Measurements from ENCODE around the gene ZDHHC12. TPM values are rescaled to one million over a fixed set of nuclear protein-coding genes. Genes with fewer than 3 reads are reported as not detected.
A peak's percentile ranks its signal among the peaks of the same experiment; 100 is the strongest.

ZDHHC12 gene
- total and polyA plus RNA-seq, 10 of the 15 experiments (the other 5 are each of a cell fraction or from before 2014, with no cell fraction given), result 0.95 to 146 (median 49.9) TPM

- WGBS (ENCODE audit: insufficient coverage, insufficient replicate concordance, low lambda C conversion rate, missing lambda C conversion rate), result 10% methylated on average over 6 of the region's 6 CpGs
- Histone ChIP-seq H3K9ac (ENCODE audit: control insufficient read depth, insufficient read depth, low read length) (no peak overlapping the region), H3K4me2 (ENCODE audit: control insufficient read depth, insufficient read depth) (no peak overlapping the region), H3K27me3 (replicated peaks in 1 of 2; ENCODE audit: control insufficient read depth in 2 of 2, insufficient read depth in 2 of 2, low read length in 1 of 2) (no peaks in the 10 kb centered on the region), H3K4me3 (no peak overlapping the region), H3K9me3 (replicated peaks; ENCODE audit: control insufficient read depth, insufficient read depth, low read length) (no peaks in the 10 kb centered on the region), H4K20me1 (ENCODE audit: control insufficient read depth, insufficient read depth) (peaks cover 3% of the 10 kb centered on the region), H3K79me2 (ENCODE audit: control insufficient read depth, insufficient read depth, low read length) (peaks cover 41% of the 10 kb centered on the region), H3K36me3 (ENCODE audit: control insufficient read depth in 2 of 2, insufficient read depth in 2 of 2, low read length in 1 of 2) (peaks cover 4 to 21% of the 10 kb centered on the region in 2 experiments), H2AFZ (ENCODE audit: control insufficient read depth, low read depth, low read length) (no peak overlapping the region), H3K27ac (ENCODE audit: control insufficient read depth, insufficient read depth) (peak overlapping the region; percentile 48; the same call in 1 of the 2 replicates), H3K4me1 (ENCODE audit: control insufficient read depth, insufficient read depth, low read length) (no peaks in the 10 kb centered on the region)
- ATAC-seq (peak; percentile 56), FAIRE-seq (no peak), DNase-seq (ENCODE audit: low read depth, low spot score) (no peak)
- RAD21 ChIA-PET (ENCODE audit: unreplicated experiment), result interaction anchor here (1.3 kb wide), 1 partner anchor 8 kb away, joined by 3 read pairs; the partner anchor contains the start of gene PKN3
- SMC1A ChIA-PET (ENCODE audit: uncharacterized antibody, unreplicated experiment), result interaction anchor here (0.8 to 1.4 kb wide), 3 partner anchors 10 to 61 kb away, joined by 3 to 8 read pairs (median 5); no protein-coding TSS in a partner anchor
- CTCF ChIA-PET, result interaction anchor here (0.6 to 1.8 kb wide), 3 partner anchors 8 to 94 kb away, joined by 3 to 13 read pairs (median 4); partner anchors contain the start of gene PKN3
- POLR2A ChIA-PET, result interaction anchor here (0.5 to 1.6 kb wide), 3 partner anchors 27 to 451 kb away, joined by 3 to 8 read pairs (median 3); no protein-coding TSS in a partner anchor
- no TSS peak for BruUV-seq (replicated peaks)
- intact Hi-C loops (cut with micrococcal nuclease; ENCODE audit: unreplicated experiment), result no loop called here
- in situ Hi-C loops (cut with MboI), result no loop called here
- TF ChIP-seq PML (IDR thresholded peaks at IDR 0.05; ENCODE audit: low read length) (no peak), IKZF1 (conservative IDR thresholded peaks at IDR 0.05) (peak; percentile 46), EGR1 (IDR thresholded peaks at IDR 0.05; ENCODE audit: borderline replicate concordance in 1 of 2, low read depth in 2 of 2, low read length in 2 of 2) (no peak), WRNIP1 (IDR thresholded peaks at IDR 0.05; ENCODE audit: borderline replicate concordance, low read depth, low read length) (no peak), SREBF2 (IDR thresholded peaks at IDR 0.05; ENCODE audit: low read length) (no peak), KLF5 (IDR thresholded peaks at IDR 0.05; ENCODE audit: partially characterized antibody) (no peak), NR2F1 (conservative IDR thresholded peaks at IDR 0.05) (no peak), NFIC (IDR thresholded peaks at IDR 0.05; ENCODE audit: low read depth, low read length) (no peak), MEF2B (IDR thresholded peaks at IDR 0.05; ENCODE audit: partially characterized antibody, poor library complexity, severe bottlenecking) (peak; percentile 53), HDAC6 (IDR thresholded peaks at IDR 0.05; ENCODE audit: unreplicated experiment) (no peak), BHLHE40 (IDR thresholded peaks at IDR 0.05; ENCODE audit: borderline replicate concordance in 1 of 2, low read depth in 2 of 2, low read length in 1 of 2) (peak in 1 of 2 experiments; percentile 46; a peak in 1 of 4 replicates), NR2C2 (IDR thresholded peaks at IDR 0.05; ENCODE audit: borderline replicate concordance, control insufficient read depth, insufficient read length, low read depth) (no peak), ZBTB33 (IDR thresholded peaks at IDR 0.05) (no peak), ATF2 (IDR thresholded peaks at IDR 0.05; ENCODE audit: low read length) (no peak), HSF1 (IDR thresholded peaks at IDR 0.05; ENCODE audit: low read depth, low read length) (no peak), RELA (IDR thresholded peaks at IDR 0.05; ENCODE audit: borderline replicate concordance, partially characterized antibody) (no peak), NRF1 (conservative IDR thresholded peaks at IDR 0.05; ENCODE audit: low read depth, low read length) (no peak), PKNOX1 (IDR thresholded peaks at IDR 0.05) (no peak), ATF7 (IDR thresholded peaks at IDR 0.05; ENCODE audit: low read depth) (no peak)
Observed at GRCh38 chr9:128694344-128694743, 29.6 kb downstream of the ZDHHC12 start.
